Fibroblast of skin of back (primary cell): Measurements from ENCODE around the gene SNPH. TPM values are rescaled to one million over a fixed set of nuclear protein-coding genes. Genes with fewer than 3 reads are reported as not detected.
"Not testable (repeated sequence)": the region's sequence is repeated elsewhere in the genome, so short reads cannot be mapped to it uniquely, and the experiment has no call there.

Experiments
- DNase-seq: peaks from one replicate; pipeline ENCODE4 v3.0.0-alpha.2; 2013
- polyA plus RNA-seq, 2 experiments: library from polyadenylated mRNA; unstranded; fragments of 120-200 nt; gene quantifications; one replicate each; pipeline ENCODE4 v1.2.1, GENCODE V29; 2013; ENCODE audit not compliant: insufficient read length in 2 of 2

SNPH gene, protein sequence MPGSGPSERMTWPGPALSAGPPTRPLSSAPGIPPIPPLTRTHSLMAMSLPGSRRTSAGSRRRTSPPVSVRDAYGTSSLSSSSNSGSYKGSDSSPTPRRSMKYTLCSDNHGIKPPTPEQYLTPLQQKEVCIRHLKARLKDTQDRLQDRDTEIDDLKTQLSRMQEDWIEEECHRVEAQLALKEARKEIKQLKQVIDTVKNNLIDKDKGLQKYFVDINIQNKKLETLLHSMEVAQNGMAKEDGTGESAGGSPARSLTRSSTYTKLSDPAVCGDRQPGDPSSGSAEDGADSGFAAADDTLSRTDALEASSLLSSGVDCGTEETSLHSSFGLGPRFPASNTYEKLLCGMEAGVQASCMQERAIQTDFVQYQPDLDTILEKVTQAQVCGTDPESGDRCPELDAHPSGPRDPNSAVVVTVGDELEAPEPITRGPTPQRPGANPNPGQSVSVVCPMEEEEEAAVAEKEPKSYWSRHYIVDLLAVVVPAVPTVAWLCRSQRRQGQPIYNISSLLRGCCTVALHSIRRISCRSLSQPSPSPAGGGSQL
- polyA plus RNA-seq (2013, experiment 1 of 2; ENCODE audit: insufficient read length): 6.1 TPM
- polyA plus RNA-seq (2013, experiment 2 of 2; ENCODE audit: insufficient read length): 5.7 TPM

DNA sequence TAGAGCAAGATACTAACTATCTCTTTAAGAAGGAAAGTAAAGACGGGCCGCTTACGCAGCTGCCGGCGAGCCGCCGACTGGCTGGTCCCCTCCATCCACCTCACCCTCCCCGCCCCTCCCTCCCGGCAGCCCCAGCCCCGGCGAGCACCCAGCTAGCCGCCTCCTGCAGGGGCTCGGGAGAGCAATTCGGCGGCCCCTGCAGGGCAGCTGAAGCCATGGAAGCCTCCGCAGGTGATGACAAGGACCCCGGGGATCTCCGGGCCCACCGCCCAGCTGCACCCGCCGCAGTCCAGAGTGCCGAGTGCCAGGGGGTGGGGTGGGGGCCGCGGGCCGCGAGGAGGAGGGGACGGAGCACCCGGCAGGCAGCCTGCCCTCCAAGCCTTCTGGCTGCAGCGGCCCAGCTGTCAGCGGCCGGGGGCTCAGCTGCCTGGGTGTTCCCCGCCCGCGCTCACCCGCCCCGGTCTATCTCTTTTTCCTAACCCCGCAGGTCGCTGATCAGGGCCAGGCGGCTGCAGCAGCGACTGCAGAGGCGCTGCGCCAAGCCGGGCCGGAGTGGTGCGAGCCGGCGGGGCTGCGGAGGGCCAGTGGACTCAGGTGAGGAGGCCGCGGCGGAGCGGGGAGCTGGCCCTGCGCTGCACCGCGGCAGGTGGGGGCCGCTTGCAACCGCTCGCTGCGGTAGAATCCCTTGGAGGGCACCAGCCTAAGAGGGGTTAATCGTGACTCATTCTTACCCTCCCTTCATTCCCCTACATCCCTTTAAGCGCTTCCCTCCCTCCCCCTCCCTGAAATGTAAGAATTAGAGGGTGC lies at the start of gene SNPH:
Gene SNPH (plus strand): TSS at position 128 of the 807 bp plus-strand sequence. CDS start 29,946 bp downstream, outside the sequence.
- peak; percentile 75 for DNase-seq

- DNase-seq: not testable (repeated sequence)
Measured at GRCh38 chr20:1216527-1217427, 49.3 kb upstream of the SNPH start.

DNA sequence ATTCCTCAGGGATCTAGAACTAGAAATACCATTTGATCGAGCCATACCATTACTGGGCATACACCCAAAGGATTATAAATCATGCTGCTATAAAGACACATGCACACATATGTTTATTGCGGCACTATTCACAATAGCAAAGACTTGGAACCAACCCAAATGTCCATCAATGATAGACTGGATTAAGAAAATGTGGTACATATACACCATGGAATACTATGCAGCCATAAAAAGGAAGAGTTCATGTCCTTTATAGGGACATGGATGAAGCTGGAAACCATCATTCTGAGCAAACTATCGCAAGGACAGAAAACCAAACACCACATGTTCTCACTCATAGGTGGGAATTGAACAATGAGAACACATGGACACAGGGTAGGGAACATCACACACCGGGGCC lies 43.3 kb upstream of the SNPH start:
- DNase-seq: not testable (repeated sequence)

- DNase-seq: no peak
Measured at GRCh38 chr20:1224205-1224890, 41.7 kb upstream of the SNPH start.

DNA sequence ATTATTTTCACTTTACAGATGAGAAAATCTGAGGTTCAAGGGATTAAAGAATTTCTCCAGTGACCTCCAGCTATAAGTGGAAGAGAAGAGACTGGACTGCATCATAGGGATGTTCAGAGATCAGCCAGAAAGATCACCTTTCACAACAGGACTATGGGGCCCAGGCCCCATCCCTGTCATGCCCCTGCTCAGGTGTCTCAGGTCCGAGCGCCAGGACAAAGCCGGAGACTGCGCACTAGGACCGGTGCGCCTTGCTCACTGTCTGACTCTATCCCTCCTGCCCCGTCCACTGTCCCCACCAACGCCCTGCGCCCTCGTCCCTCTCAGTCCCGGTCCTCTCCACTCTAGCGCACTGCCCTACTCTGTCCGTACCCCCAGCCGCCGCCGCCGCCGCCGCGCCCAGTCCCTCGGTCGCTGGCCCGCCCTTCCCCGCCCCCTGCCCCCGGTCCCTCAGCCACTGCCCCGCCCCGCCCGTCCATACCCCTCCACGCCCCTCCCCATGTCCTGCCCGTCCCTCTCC lies 40.8 kb upstream of the SNPH start:
- DNase-seq: no peak

GRCh38 chr20:1225783-1226654 lies 40.1 kb upstream of the SNPH start, which contains the start of gene RAD21L1:
TSS of gene RAD21L1 (plus strand) at chr20:1226044. CDS start at chr20:1228454, 2,410 bp downstream.
- DNase-seq: peak; percentile 64

DNA sequence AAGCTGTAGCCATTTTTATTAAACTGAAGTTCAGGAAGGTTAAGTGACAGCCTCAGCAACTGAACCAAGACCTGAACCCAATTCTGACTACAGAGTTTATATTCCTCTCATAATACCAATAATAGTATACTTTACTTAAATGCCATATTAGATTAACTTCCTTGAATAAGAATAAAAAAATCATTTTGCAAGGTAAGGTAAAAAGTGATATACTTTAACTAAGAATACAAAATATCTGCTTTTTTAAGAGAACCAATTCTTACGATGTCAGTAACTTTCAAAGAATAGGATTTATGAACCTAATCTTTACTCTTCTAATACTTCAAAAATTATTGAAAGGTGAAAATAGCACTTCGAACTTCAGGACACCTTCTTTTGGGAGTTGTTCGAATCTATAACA lies 36.6 kb upstream of the SNPH start:
- no peak for DNase-seq

- no peak for DNase-seq
Measured at GRCh38 chr20:1232286-1233111, 33.6 kb upstream of the SNPH start.

DNA sequence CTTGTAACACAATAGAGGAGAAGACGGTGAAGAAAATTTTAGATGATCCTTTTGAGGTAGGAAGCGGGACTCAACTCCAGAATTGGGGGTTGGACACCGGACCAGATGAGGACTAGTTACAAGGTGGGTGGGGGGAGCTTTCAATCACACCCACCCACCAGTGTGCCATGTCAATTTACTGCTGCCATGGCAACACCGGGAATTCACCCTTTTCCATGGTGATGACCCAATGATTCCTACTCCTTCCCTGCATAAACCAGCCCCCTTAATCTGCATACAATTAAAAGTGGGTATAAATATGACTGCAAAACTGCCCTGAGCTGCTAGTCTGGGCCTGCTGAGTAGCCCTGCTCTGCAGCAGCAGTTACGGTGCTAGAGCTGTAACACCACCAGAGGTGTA lies 25.5 kb upstream of the SNPH start:
- no peak for DNase-seq

DNA sequence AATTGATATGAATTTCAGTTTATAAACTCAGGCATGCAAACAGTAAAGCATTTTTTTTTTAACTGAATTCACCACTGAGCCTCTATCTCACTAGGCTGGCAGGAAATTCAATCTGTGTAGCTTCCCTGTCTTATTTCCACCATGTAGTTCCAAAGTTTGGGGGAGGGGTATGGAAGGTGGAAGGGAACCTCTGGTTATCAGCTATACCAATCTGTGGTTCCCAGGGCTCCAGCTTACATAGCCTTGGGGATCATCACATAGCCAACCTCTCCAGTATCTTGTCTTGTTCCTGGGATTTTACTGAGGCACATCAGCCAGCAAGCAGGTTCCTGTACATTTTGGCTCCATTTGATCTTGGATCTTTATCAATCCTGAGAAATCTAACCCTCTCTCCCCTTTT lies 24.6 kb upstream of the SNPH start:
- DNase-seq: no peak

- no peak for DNase-seq
Measured at GRCh38 chr20:1242099-1242498, 24.0 kb upstream of the SNPH start.

DNA sequence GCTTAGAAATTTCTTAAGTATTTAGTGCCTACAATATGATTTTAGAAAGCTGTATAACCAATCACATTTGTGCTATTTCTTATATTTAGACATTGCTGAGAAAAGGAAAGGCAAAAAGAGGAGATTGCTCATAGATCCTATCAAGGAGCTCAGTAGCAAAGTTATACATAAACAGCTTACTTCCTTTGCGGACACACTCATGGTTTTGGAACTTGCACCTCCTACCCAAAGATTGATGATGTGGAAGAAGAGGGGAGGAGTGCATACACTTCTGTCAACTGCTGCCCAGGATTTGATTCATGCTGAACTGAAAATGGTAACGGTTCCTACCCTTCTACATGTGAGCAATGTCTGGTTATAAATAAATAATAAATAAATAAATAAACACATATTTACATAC lies 23.6 kb upstream of the SNPH start:
- DNase-seq: peak; percentile 78

DNA sequence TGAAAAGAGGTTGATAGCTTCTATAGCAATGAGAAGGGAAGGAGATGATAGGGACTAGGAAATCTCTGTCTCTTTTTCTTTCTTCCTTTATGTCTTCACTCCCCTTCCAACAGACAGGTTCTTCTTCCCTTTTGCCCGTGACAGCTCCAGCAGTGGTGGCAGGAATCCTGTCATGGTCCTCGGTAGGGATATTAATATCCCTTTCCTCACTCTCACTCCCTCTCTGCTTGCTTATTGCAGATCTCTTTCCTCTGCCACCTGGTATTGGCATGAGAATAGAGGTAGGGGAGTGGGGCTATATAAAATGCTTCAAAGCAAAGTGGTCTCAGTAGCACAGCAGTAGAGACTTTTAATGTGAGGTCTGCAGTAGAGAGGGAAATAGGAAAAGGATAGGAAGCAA lies 20.5 kb upstream of the SNPH start:
- no peak for DNase-seq

DNA sequence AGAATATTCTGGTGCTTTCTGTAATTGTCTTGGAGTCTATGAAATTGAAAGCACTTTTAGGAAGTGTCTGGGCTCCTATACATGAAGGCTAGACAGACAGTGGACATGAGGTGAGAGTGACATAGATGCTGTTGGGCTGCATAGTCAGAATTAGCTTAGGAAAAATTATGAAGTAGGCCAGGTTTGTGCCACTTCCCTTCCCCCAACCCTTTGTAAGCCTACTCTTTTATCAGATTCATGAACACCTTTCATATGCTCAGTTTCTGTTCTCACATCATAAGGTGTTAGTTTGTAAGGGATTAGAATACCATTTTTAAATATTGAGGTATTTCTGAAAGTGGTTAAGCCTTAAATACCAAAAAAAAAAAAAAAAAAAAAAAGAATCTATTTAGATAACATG lies 18.4 kb upstream of the SNPH start:
- no peak for DNase-seq

- not testable (repeated sequence) for DNase-seq
Measured at GRCh38 chr20:1250282-1250681, 15.8 kb upstream of the SNPH start.

DNA sequence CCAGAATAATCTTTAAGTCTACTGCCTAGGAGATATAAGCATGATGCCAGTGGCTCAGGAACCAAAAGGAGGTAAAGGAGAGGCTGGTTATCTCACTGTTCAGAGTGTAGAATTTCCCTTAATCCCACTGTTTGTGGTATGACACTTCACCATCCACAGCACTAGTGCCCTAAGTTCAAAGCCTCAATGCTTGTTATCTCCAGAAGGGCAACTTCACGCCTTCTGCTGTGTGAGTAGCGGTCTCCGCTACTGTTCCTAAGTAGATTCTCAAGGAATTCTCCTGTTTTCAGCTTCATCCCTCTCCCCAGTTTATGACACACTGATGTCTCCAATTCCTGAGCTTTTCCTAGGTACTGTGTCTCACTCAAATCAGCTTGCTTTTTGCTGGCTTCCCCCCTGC lies 13.7 kb upstream of the SNPH start:
- DNase-seq: no peak

DNA sequence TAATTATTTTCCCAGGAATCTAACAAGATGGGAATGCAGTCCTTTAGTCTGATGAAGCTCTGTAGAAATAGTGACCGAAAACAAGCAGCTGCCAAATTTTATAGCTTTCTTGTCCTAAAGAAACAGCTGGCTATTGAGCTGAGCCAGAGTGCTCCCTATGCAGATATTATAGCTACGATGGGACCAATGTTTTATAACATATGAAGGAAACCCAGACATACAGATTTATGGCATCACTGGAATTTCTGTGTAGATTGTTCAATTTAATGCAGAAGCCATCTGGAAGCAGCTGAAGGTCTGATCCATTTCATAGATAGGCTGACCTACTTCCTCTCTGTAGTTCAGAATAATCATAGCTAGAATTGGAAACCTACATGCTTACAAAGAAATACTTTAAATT lies 11.8 kb upstream of the SNPH start:
- no peak for DNase-seq

- DNase-seq: no peak
Measured at GRCh38 chr20:1255675-1256074, 10.4 kb upstream of the SNPH start.

- DNase-seq: peak; percentile 22
Measured at GRCh38 chr20:1263853-1264252, 2.2 kb upstream of the SNPH start.
